Measurements from ENCODE around the gene MRPL43.

Gene MRPL43

DNA sequence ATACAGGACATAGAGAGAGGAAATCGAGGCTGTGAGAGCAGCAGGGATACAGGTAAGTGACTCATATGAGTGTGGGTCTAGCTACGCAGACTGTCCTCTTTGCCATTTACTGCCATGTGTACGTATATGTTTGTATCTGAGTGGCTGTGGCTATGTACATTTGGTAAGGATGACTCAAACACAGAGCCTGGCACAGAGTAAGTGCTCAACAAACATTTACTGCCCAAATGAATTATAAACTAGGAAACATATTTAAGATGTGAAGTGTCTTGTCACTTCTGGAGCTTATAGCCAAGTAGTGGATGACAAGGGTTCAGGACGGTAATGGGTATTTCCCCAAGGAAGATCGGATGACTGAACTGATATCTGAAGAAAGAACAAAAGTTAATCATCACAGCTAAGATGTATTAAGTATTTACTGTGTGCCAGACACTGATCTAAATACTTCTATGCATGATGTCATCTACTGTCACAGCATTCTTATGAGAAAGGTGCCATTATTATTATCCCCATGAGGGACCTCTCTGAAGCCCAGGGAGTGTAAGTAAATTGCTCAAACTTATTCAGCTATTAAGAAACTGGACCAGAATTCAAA lies 6.0 kb downstream of the MRPL43 start:
- no peak for TF ChIP-seq CTCF (IDR thresholded peaks at IDR 0.05; ENCODE audit: low read depth, low read length)
- no peak overlapping the region for H3K4me3 ChIP-seq (replicated peaks in 1 of 2; ENCODE audit: low read depth in 2 of 2, low read length in 2 of 2)
- no peak for DNase-seq (ENCODE audit: low read depth in 2 of 2)

- no peak for DNase-seq (ENCODE audit: low read depth in 2 of 2)
- TF ChIP-seq CTCF (IDR thresholded peaks at IDR 0.05; ENCODE audit: low read depth, low read length): no peak
- no peak overlapping the region for H3K4me3 ChIP-seq (replicated peaks in 1 of 2; ENCODE audit: low read depth in 2 of 2, low read length in 2 of 2)
Observed at GRCh38 chr10:100980711-100981110, 6.6 kb downstream of the MRPL43 start.

GRCh38 chr10:100980311-100980710 lies 7.0 kb downstream of the MRPL43 start:
- no peak overlapping the region for H3K4me3 ChIP-seq (replicated peaks in 1 of 2; ENCODE audit: low read depth in 2 of 2, low read length in 2 of 2)
- no peak for DNase-seq (ENCODE audit: low read depth in 2 of 2)
- TF ChIP-seq CTCF (IDR thresholded peaks at IDR 0.05; ENCODE audit: low read depth, low read length): no peak

- TF ChIP-seq CTCF (IDR thresholded peaks at IDR 0.05; ENCODE audit: low read depth, low read length): no peak
- no peak overlapping the region for H3K4me3 ChIP-seq (replicated peaks in 1 of 2; ENCODE audit: low read depth in 2 of 2, low read length in 2 of 2)
- DNase-seq (ENCODE audit: low read depth in 2 of 2): no peak
Observed at GRCh38 chr10:100979791-100980272, 7.5 kb downstream of the MRPL43 start.

DNA sequence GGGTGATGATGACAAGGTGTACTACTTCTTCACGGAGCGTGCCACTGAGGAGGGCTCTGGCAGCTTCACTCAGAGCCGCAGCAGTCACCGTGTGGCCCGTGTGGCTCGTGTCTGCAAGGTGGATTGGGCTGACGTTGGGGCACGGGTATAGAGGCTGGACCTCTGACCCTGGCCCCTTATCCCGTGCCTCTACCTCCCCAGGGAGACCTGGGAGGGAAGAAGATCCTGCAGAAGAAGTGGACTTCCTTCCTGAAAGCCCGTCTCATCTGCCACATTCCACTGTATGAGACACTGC lies 8.4 kb downstream of the MRPL43 start:
- TF ChIP-seq CTCF (IDR thresholded peaks at IDR 0.05; ENCODE audit: low read depth, low read length): no peak
- H3K4me3 ChIP-seq (replicated peaks in 1 of 2; ENCODE audit: low read depth in 2 of 2, low read length in 2 of 2): no peak overlapping the region
- DNase-seq (ENCODE audit: low read depth in 2 of 2): no peak

GRCh38 chr10:100978121-100978900 lies 9.0 kb downstream of the MRPL43 start:
- TF ChIP-seq CTCF (IDR thresholded peaks at IDR 0.05; ENCODE audit: low read depth, low read length): no peak
- H3K4me3 ChIP-seq (replicated peaks in 1 of 2; ENCODE audit: low read depth in 2 of 2, low read length in 2 of 2): no peak overlapping the region
- DNase-seq (ENCODE audit: low read depth in 2 of 2): no peak
